HG03575 (cell line): ENCODE results near the gene NUP153.
"Not testable (repeated sequence)": the region's sequence is repeated elsewhere in the genome, so short reads cannot be mapped to it uniquely, and the experiment has no call there.

Experiments used
- ATAC-seq: cut with Tn5 transposase; IDR thresholded peaks from one replicate; pipeline ENCODE4 v1.9.1; 2021; ENCODE audit not compliant: unreplicated experiment, insufficient number of reproducible peaks, low FRiP score; ENCODE audit errors: extremely low read depth

The NUP153 gene

DNA sequence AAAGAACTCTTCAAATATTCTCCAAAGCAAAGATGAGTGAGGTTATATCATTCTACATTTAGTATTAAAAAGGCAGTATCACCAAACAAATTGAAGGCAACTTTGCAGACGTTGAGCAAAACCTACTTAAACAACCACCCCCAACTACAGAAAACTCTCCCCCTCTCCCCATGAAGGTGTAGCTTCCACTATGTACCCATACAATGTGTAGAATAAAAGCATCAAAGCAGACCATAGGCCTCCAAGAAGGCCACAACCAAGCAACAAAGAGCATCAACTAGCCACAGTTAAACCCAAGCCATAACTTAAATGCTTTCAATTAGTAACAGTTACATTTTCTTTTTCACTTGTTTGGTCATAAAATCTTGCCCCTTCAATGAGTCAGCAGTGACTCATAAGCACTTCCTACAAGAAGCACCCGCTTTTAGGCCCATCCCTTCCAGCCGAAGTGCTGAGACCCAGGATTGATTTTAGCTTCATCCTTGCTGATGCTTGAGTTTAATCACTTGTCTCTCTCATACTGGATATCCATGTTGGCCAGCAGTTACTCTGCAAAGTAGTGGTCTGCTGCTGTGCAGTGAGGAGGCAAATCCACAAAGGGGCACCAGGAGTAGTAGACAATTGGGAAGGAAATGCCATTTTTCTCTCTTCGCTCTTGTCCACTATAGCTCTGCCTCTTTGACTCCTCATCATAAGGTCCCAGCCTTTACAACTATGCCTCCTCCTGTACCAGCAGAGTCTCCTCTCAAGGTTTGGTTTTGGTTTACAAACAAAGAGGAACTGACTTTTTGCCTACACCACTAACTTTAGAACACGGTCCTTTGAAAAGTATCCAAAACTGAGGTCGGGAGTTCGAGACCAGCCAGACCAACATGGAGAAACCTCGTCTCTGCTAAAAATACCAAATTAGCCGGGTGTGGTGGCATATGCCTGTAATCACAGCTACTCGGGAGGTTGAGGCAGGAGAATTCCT is 8.4 kb upstream of the NUP153 start:
- peak; percentile 66 for ATAC-seq

DNA sequence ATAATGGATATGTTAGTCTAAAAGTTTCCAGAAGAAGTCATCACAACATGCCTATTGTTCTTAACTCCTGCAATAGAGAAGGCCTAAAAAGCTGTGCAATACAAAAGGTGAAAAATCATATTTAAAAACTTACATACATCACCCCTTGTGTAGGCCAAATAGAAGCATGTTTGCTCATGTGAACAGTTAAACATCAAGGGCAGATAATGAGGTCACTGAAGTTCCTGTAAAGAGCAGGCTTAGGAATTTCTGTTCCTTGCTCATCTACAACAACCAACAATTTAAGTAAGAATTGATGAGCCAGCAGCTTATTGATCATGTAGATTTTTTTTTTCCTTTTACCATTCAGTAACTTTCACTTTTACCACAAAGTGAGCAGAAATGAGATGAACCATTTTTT is 7.5 kb upstream of the NUP153 start:
- ATAC-seq = no peak

DNA sequence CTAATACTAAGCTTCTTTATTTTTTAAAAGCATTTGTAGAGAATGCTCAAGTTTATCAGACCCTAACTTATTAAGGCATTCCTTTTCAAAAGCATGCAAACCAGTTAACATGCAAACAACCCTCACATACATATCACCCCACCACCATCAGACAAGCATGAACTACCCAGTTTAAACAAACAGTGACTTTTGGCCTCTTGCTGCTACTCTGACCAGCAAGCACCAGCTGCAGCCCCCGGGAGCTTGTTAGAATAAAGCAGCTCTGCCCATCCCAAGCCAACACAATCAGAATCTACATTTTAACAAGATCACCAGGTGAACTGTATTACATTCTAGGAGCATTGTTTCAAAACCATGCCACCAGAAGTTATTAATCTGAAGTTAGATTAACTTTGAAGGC is 5.9 kb upstream of the NUP153 start:
- no peak for ATAC-seq

DNA sequence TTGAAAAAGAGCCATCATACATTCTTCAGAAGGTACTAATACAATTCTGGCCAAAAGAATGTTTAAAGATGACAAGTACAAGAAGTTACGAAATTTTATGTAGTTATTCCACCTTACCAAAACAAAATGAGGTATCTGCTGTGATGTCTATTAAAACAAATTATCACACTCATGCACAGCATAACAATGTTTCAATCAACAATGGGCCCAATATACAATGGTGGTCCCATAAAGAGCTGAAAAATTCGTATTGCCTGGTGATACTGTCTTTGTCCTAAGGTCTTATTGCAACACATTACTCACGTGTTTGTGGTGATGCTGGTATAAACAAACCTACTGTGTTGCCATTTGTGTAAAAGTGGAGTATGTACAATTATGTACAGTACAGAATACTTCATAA is 3.6 kb upstream of the NUP153 start:
- ATAC-seq = no peak

DNA sequence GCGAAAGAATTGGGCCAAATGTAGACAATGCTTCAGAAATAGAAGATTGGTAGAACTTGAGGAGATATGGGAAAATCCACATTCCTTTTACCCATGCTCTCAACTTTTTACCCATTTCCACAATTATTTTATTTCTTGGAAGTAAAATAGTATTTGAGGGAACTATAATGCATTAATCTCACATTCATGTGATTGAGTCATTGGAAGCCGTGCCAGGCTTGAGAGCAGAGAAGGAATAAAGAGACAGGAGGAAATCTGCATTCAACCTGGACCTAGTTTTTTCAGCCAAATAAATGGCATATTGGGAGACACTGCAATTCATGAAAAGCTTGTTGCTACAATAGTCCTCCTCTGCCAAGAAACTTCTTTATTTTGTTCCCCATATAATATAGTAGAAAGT is 2.8 kb upstream of the NUP153 start:
- ATAC-seq = no peak

DNA sequence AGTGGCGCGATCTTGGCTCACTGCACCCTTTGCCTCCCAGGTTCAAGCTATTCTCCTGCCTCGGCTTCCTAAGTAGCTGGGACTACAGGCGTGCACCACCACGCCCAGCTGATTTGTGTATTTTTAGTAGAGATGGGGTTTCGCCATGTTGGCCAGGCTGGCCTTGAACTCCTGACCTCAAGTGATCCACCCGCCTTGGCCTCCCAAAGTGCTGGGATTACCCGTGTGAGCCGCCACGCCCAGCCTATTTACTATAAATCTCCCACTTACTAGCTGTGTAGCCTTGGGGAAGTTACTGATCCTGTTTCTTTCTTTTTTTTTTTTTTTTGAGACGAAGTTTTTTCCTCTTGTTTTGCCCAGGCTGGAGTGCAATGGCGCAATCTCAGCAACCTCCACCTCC is 1.3 kb upstream of the NUP153 start:
- ATAC-seq = not testable (repeated sequence)

DNA sequence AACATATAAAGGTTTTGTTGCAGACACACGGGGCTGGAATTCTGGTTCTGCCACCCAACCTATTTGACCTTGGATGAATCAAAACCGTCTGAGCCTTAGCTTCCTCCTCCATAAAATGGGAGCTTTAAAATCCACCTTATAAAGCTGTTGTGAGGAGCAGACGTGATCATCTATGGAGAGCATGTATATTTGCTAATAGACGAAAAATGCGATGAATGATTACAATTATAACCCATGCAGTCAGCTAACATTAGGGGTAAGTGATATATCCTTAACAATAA is 586 bp upstream of the NUP153 start:
- no peak for ATAC-seq

DNA sequence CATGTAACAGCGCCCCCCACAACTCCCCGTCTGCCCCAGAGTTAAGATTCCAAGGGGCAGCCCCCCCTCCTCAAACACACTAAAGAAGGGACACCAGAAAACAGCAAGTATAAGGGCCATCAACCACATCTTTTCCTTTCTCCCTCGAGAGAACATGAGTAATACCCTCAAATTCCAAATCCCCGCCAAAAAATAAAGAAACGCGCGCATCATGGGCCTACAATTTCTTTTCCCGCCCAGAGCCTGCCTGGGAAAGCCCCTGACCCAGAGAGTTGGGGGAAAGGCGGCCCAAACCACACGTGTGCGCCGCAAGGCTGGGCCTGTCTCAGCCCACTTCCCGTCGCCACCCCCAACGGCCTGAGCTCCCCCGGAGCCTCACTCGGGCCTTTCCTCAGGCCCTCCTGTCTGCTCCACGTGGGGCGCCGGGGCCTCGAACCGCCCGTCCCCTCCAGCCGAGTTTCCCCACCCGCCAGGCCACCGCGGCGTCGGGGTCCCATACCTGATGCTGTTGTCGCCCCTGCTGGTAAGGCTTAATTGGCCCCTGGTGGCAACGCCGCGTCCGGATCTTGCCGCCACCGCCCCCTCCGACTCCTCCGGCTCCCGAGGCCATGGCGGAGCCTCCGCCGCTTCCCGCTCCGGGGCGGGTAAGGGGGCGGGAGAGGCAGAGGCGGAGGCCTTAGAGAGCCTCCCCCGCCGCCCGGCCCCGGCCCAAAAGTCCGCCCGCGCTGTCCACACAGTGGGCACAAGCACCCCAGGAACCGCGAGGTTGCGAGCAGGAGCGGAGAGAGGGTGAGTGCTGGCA is 746 bp downstream of the NUP153 start:
- ATAC-seq = peak; percentile 38

DNA sequence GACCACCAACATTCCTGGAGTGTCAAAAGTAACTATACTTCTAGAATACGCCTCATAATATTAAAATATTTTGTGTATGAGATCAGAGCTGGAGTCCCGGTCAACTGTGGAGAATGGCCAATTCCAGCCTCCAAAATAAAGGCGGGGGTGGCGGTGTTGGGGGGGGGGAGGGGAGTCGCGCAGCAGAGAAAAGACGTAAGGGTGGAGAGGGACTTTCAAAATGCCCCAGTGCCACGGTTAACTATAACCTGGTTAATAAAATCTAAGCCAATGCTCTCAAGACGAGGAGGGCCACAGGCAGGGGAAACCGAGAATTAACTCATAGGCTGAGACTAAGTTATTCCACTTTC is 1.3 kb downstream of the NUP153 start:
- no peak for ATAC-seq

DNA sequence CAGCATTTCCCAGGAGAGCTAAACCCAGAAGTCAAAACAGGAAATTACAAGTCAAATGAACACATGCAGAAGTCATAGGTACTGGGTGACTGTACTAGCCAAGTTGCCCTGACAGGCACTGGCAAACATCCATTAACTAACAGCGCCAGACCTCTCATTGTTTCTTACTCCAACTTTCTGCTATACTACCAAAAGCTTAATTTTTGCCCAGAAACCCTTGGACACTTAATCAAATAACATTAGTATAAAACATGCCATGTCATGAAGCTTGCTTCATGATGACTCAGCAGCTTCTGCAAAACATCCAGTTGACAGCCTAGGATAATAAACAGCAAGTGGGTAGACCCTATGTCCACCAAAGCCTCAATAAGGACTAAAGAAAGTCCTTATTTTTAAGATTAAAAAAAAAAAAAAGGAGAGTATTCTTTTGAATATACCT is 3.5 kb downstream of the NUP153 start:
- no peak for ATAC-seq

DNA sequence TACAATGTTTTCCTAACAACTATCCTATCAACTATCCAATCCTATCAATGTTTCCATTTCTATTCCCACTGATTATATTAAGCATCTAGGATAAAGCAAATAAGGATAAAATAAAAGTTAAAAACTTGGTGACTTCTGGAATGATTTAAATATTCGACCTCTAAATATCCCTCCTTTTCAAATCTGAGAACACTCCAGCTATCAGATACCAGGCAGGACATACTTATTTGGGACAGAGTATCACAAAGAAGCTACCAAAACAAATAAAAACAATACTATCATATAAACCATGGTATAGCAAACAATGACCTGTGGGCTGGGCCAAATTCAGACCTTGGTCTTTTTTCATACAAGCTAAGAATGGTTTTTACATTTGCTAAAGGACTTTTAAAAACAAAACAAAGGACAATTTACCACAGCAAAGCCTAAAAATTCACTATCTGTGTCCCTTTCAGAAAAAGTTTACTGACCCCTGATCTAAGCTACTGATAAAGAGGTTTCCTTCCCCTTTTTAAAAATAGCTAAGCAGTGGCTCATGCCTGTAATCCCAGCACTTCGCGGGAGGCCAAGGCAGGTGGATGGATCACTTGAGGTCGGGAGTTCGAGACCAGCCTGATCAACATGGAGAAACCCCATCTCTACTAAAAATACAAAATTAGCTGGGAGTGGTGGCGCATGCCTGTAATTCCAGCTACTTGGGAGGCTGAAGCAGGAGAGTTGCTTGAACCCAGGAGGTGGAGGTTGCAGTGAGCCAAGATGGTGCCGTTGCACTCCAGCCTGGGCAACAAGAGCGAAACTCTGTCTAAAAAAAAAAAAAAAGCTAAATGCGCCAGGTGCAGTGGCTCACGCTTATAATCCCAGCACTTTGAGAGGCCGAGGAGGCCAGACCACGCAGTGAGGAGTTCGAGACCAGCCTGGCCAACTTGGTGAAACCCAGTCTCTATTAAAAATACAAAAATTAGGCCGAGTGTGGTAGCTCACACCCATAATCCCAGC is 6.0 kb downstream of the NUP153 start:
- ATAC-seq = no peak

DNA sequence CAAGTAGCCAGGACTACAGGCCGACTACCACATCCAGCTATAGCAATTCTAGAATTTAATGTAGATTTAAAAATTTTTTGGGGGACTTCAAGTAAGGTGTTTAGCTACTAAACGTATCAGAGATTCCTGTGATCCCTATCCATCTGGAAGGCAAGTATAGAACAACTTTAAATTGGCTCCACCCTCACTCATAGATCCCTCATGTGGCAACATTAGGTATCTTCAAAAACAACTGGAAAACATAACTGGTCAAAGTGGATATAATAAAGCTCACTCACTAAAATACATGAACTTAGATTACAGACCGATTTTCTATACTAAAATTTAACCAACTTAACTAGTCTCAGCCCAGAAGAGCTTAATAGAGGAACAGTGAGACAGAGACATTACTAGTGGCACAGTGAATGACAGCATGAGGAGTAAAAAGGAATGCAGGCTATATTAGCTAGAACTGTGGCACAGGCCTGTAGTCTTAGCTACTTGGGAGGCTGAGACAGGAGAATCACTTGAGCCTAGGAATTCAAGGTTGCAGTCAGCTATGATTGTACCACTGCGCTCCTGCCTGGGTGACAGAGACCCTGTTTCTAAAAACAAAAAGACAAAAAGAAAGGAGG is 14.7 kb downstream of the NUP153 start:
- no peak for ATAC-seq

DNA sequence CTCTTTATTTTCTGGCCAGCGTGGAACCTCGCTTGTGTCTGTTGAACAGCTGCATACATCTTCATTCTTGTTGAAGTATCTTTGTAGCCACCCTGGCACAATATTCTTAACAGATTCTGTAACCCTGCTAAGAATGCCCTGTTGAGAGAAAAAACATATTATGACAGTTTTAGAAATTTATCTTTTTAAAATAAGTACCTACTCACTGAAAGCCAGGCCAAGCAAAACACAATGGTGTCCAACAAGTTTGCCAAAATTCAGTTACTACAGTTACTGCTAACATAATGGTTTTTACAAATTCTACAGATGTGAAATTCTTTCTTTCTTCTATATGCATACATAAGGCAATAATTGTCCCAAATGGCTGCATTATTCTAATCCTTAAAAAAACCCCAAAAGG is 18.2 kb downstream of the NUP153 start:
- ATAC-seq = no peak

DNA sequence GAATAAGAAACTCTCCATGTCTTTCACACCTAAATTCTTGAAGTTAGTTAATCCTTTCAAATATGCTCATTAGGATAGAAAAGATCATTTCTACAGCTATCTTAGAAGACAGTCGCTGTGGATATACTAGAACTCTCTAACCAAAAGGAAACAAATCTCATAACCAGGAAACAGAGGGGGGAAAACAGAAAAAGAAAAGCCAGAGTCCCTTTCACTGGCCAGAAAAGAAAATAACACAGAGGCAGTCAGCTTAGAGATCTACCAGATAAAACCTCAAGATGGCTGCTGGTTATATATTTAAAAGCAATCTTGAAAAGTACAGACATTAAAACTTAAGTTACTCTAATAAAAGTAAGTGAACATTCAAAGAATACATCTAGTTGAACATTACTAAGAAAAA is 19.6 kb downstream of the NUP153 start:
- ATAC-seq = no peak

DNA sequence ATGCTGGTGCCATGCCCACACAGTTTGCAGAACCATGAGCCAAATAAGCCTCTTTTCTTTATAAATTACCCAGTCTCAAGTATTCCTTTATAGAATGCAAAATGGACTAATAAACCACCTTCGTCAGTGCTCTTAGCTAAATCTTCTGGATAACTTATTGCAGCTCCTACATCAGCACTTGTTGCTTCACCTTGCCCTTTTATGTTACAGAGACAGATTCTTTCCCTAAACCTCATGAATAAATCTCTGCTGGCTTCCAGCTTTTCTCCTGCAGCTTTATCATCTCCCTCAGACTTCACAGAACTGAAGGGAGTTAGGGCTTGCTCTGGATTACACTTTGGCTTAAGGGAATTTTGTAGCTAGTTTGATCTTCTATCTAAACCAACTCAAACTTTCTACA is 22.6 kb downstream of the NUP153 start:
- ATAC-seq = no peak

DNA sequence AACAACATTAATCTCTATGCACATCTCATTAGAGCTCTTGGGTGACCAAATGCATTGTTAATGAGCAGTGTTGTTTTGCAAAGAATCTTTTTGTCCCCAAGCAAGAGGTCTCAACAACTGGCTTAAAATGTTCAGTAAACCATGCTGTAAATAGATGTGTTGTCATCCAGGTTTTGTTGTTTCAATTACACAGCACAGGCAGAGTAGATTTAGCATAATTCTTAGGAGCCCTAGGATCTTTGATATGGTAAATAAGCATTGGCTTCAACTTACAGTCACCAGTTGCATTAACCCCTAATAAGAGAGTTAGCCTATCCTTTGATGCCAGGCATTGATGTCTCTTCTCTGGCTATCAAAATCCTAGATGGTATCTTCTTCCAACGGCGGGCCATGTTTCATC is 23.3 kb downstream of the NUP153 start:
- ATAC-seq = no peak

DNA sequence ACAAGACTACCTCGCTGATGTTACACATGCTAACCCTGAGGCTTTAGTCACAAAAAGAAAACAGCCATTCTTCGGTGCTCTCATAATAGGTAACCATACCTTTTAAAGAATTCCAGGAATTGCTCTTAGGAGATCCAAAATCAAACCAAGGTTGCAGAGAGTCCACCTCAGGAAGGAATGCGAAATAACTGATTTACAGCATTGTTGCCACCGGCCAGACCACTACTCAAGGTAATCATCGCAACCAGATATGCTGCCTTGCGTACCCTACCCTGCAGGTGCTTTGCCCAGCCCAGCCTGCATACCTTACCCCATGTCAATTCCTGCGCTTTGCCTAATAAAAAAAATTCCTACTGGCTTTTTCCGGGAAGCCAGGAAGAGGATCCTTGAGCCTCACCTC is 27.0 kb downstream of the NUP153 start:
- ATAC-seq = no peak

DNA sequence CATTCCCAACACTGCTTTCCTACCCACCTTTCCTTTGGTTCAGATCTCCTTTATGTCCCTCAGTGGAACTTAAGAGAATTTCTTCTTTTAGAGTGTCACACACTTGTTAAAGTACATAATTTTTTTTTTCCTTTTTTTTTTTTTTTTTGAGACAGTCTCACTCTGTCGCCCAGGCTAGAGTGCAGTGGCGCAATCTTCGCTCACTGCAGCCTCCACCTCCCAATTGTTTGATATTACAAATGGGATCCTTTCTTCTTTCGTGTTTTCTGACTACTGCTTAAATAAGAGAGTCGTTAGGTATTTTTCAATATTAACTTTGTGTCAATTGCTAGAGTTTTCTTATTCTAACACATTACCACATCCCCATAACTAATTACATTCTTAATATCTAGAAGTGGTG is 29.1 kb downstream of the NUP153 start:
- no peak for ATAC-seq
